Testis (tissue), 3 donors: Measurements from ENCODE around the gene RNGTT. TPM values are rescaled to one million over a fixed set of nuclear protein-coding genes. Genes with fewer than 3 reads are reported as not detected.

Source experiments
- DNase-seq: peaks from one replicate; pipeline ENCODE4 v3.0.0-alpha.2; 2019
- H3K27ac ChIP-seq, 2 donors: fragments of 200-600 bp; sonication (generic); one replicate each; pipeline ENCODE4 v1.5.1; 2019
- H3K27me3 ChIP-seq: fragments of 200-600 bp; sonication (generic); one replicate; pipeline ENCODE4 v1.5.1; 2019
- H3K36me3 ChIP-seq: fragments of 200-600 bp; sonication (generic); one replicate; pipeline ENCODE4 v1.5.1; 2017; ENCODE audit warnings: low read depth; ENCODE audit errors: missing control alignments
- H3K4me1 ChIP-seq: fragments of 200-600 bp; sonication (generic); one replicate; pipeline ENCODE4 v1.5.1; 2019
- H3K4me3 ChIP-seq, 2 donors: fragments of 200-600 bp; sonication (generic); one replicate each; pipeline ENCODE4 v1.5.1; 2017 to 2019
- H3K9me3 ChIP-seq: fragments of 200-600 bp; sonication (generic); one replicate; pipeline ENCODE4 v1.5.1; 2017
- CTCF ChIP-seq, 3 experiments: fragments of 450-650 bp in 2 of 3; fragments of 200-600 bp in 1 of 3; sonication (generic) in 1 of 3; IDR thresholded peaks; one replicate each; pipeline ENCODE4 v1.5.1; 2016 to 2019; ENCODE audit warnings: antibody characterized with exemption in 3 of 3, mild to moderate bottlenecking in 2 of 3, moderate library complexity in 1 of 3
- POLR2A ChIP-seq: fragments of 450-650 bp; IDR thresholded peaks from one replicate; pipeline ENCODE4 v1.6.1; 2017; ENCODE audit warnings: antibody characterized with exemption, mild to moderate bottlenecking, moderate library complexity
- WGBS, 2 donors: methylation state at CpG; one replicate each; pipeline ENCODE4 v1.1.5; 2018; 5-methylcytosine and 5-hydroxymethylcytosine counted together
- intact Hi-C: fragments of 100-400 bp; cut with DNase I; formaldehyde crosslinking; loops from one replicate; pipeline ENCODE4 v1.15.1; 2023; ENCODE audit warnings: low total_unique reads
- polyA plus RNA-seq: library from polyadenylated mRNA; stranded (reverse); fragments of 350-450 nt; fragmentation: Illumina TruSeq; extraction: RNeasy Lipid Tissue Mini Kit (QIAGEN cat#74804); gene quantifications from one replicate; pipeline ENCODE4 v1.2.3, GENCODE V29; 2014; ENCODE audit warnings: low read depth, low replicate concordance; ENCODE audit not compliant: insufficient read depth
- total RNA-seq, 2 donors: library from RNA; depleted of rRNA; stranded (reverse); fragments of >200 nt; gene quantifications; one replicate each; pipeline ENCODE4 v1.2.3, GENCODE V29; 2016

RNGTT gene
- total and polyA plus RNA-seq, 3 donors from 2014 or later: 19.4 to 27.0 (median 22.1) TPM

DNA sequence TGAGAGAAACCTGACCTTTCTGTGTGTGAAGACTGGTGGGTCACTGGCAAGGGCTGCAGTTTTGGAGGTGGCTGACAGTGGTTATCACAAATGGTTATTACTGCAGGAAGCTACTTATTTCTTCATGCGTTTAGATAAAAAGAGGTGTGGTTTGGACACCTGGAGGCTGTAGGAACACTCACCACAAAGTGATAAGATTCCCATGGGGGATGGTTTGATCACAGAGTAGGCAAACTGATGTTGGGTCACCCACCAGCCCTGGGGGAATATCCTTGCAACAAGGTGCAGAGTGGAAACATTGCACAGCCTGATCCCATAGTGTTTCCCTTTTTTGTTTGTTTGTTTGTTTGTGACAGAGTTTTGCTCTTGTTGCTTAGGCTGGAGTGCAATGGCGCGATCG, 33.9 kb upstream of the RNGTT start:
- 88 to 92% methylated on average over 4 of the region's 4 CpGs for WGBS, 2 donors
- no peak for TF ChIP-seq POLR2A
- TF ChIP-seq CTCF (IDR thresholded peaks at IDR 0.05): no peak
- Histone ChIP-seq H3K4me3 (no peak overlapping the region), H3K4me1 (no peaks in the 10 kb centered on the region), H3K27ac (no peak overlapping the region), H3K9me3 (no peaks in the 10 kb centered on the region), H3K36me3 (no peaks in the 10 kb centered on the region), H3K27me3 (no peaks in the 10 kb centered on the region)
- intact Hi-C loops: no loop called here
- no peak for DNase-seq

DNA sequence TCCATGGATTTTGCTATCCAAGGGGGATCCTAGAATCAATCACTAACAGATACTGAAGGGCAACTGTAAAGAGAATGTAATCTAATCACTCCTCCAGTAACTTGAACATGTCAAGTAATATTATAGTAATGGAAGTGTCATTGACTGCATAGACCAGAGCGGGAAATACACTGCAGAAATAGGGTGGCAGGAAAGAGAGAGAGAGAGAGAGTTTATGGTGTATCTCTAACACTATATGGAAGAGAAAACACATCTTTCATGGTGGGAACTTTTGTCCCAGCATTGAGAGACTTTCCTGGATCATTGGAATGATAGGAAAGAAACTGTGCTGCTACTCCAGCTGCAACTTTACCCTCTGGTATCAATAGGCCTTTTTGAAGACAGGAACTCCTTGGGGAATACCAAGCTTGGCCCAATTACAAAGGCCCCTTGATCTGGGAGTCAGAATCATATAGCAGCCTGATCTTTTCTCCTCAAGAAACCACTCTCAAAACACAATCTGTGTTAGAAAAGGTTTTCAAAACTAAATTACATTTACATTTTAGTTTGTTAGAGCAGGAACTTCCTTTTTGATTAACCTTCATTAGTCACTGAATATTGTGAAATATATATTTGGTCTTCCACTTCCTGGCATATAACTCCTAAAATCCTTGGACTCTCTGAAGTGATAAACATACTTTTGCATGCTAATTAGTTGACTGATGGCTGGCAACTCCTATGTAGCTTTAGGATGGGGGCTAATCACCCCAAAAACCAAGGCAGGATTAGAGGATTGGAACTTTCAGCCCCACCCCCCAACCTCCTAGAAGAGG, 29.5 kb upstream of the RNGTT start:
- Histone ChIP-seq H3K4me3 (no peak overlapping the region), H3K4me1 (no peaks in the 10 kb centered on the region), H3K27me3 (no peaks in the 10 kb centered on the region), H3K27ac (no peak overlapping the region), H3K9me3 (no peaks in the 10 kb centered on the region), H3K36me3 (no peaks in the 10 kb centered on the region)
- intact Hi-C loops: no loop called here
- WGBS, 2 donors: 82 to 97% methylated on average over 1 of the region's 1 CpG
- TF ChIP-seq POLR2A: no peak
- DNase-seq: no peak

GRCh38 chr6:88989215-88989614, 25.8 kb upstream of the RNGTT start:
- intact Hi-C loops: no loop called here
- no peak for DNase-seq
- H3K36me3 ChIP-seq: no peaks in the 10 kb centered on the region
- no peaks in the 10 kb centered on the region for H3K27me3 ChIP-seq
- H3K4me1 ChIP-seq: no peaks in the 10 kb centered on the region
- H3K27ac ChIP-seq: no peak overlapping the region
- no peaks in the 10 kb centered on the region for H3K9me3 ChIP-seq
- WGBS, 2 donors: 45 to 56% methylated on average over 1 of the region's 1 CpG
- H3K4me3 ChIP-seq: no peak overlapping the region
- no peak for TF ChIP-seq POLR2A
- no peak for TF ChIP-seq CTCF (IDR thresholded peaks at IDR 0.05)

GRCh38 chr6:88987922-88988321, 24.5 kb upstream of the RNGTT start:
- TF ChIP-seq CTCF (IDR thresholded peaks at IDR 0.05): no peak
- TF ChIP-seq POLR2A: no peak
- intact Hi-C loops: no loop called here
- WGBS, 2 donors: 34 to 72% methylated on average over 2 of the region's 2 CpGs

GRCh38 chr6:88985901-88986300, 22.5 kb upstream of the RNGTT start:
- no peaks in the 10 kb centered on the region for H3K9me3 ChIP-seq
- no peak overlapping the region for H3K4me3 ChIP-seq
- intact Hi-C loops: no loop called here
- H3K36me3 ChIP-seq: no peaks in the 10 kb centered on the region
- H3K4me1 ChIP-seq: peaks cover 3% of the 10 kb centered on the region
- DNase-seq: no peak
- TF ChIP-seq CTCF (IDR thresholded peaks at IDR 0.05): no peak
- H3K27me3 ChIP-seq: no peaks in the 10 kb centered on the region
- H3K27ac ChIP-seq: no peak overlapping the region

More at GRCh38 chr6:88987922-88988321, 24.5 kb upstream of the RNGTT start:
- no peaks in the 10 kb centered on the region for H3K9me3 ChIP-seq
- peaks cover 3% of the 10 kb centered on the region for H3K4me1 ChIP-seq
- H3K4me3 ChIP-seq: no peak overlapping the region
- H3K27ac ChIP-seq: no peak overlapping the region
- no peak for DNase-seq
- H3K27me3 ChIP-seq: no peaks in the 10 kb centered on the region
- H3K36me3 ChIP-seq: no peaks in the 10 kb centered on the region
